Measurements from ENCODE around the gene PISD. TPM values are rescaled to one million over a fixed set of nuclear protein-coding genes. Genes with fewer than 3 reads are reported as not detected.
"Not testable (repeated sequence)": the region's sequence is repeated elsewhere in the genome, so short reads cannot be mapped to it uniquely, and the experiment has no call there.

PISD gene
- total and polyA plus RNA-seq, 2 donors (not counting 3 experiments of a cell fraction or from before 2014, with no cell fraction given): 53.4 to 58.0 TPM

- BruUV-seq (replicated peaks); H3K27ac ChIP-seq (ENCODE audit: insufficient read depth, low read depth, low read length); H3K4me1 ChIP-seq (ENCODE audit: control insufficient read depth, extremely low read depth, insufficient read depth, low read length); dilution Hi-C loops (cut with MboI; ENCODE audit: extremely low pct_ligation_motif_present, low sequenced_read_pairs); H3K27me3 ChIP-seq (ENCODE audit: control insufficient read depth in 2 of 2, insufficient read depth in 2 of 2, low read length in 2 of 2); H3K36me3 ChIP-seq (ENCODE audit: control insufficient read depth in 2 of 2, extremely low read depth in 1 of 2, insufficient read depth in 2 of 2, low read length in 2 of 2); H3K9ac ChIP-seq (replicated peaks; ENCODE audit: extremely low read depth, insufficient read depth, low read length); H2AFZ ChIP-seq (ENCODE audit: low read depth, low read length); DNase-seq (ENCODE audit: low read depth, low spot score); POLR2A ChIA-PET; H3K9me1 ChIP-seq (replicated peaks; ENCODE audit: control insufficient read depth, extremely low read depth, insufficient read depth, low read length); H3K9me3 ChIP-seq (replicated peaks; ENCODE audit: control insufficient read depth, insufficient read depth, low read length); H4K20me1 ChIP-seq (replicated peaks; ENCODE audit: control insufficient read depth, extremely low read depth, insufficient read depth, low read length); intact Hi-C loops (cut with micrococcal nuclease); H3K4me2 ChIP-seq (ENCODE audit: insufficient read depth, low read length); H3K4me3 ChIP-seq (replicated peaks in 1 of 3; ENCODE audit: insufficient read depth in 1 of 3, low read depth in 1 of 3, low read length in 3 of 3); CTCF ChIA-PET; H3K79me2 ChIP-seq (ENCODE audit: control insufficient read depth, insufficient read depth, low read length): not testable (repeated sequence)
- FAIRE-seq: peak; percentile 12
Observed at GRCh38 chr22:31590161-31590560, 71.9 kb downstream of the PISD start.

- H3K4me1 ChIP-seq (ENCODE audit: control insufficient read depth, extremely low read depth, insufficient read depth, low read length): peaks cover 15% of the 10 kb centered on the region
- no TSS peak for BruUV-seq (replicated peaks)
- no peak overlapping the region for H3K4me2 ChIP-seq (ENCODE audit: insufficient read depth, low read length)
- H3K79me2 ChIP-seq (ENCODE audit: control insufficient read depth, insufficient read depth, low read length): no peaks in the 10 kb centered on the region
- H2AFZ ChIP-seq (ENCODE audit: low read depth, low read length): no peak overlapping the region
- H3K36me3 ChIP-seq (ENCODE audit: control insufficient read depth in 2 of 2, extremely low read depth in 1 of 2, insufficient read depth in 2 of 2, low read length in 2 of 2): peaks cover 0 to 6% of the 10 kb centered on the region in 2 experiments
- intact Hi-C loops (cut with micrococcal nuclease) (no loop called here), dilution Hi-C loops (cut with MboI; ENCODE audit: extremely low pct_ligation_motif_present, low sequenced_read_pairs) (no loop called here)
- TF ChIP-seq JUN (IDR thresholded peaks at IDR 0.05; ENCODE audit: borderline replicate concordance, insufficient read depth, insufficient read length, low read depth) (no peak), CTCF (IDR thresholded peaks at IDR 0.05; ENCODE audit: extremely low read depth in 1 of 2, insufficient read depth in 1 of 2, low read depth in 1 of 2, low read length in 2 of 2) (no peak), EZH2 (IDR thresholded peaks at IDR 0.05; ENCODE audit: borderline replicate concordance, low read depth, low read length, severe bottlenecking) (no peak), POLR2AphosphoS5 (IDR thresholded peaks at IDR 0.05; ENCODE audit: insufficient read depth, low read depth, low read length) (no peak), FOS (IDR thresholded peaks at IDR 0.05; ENCODE audit: borderline replicate concordance, insufficient read depth, low read length) (no peak), POLR2A (IDR thresholded peaks at IDR 0.05; ENCODE audit: low read depth, low read length) (no peak), GATA2 (IDR thresholded peaks at IDR 0.05; ENCODE audit: insufficient read depth, insufficient read length, low read depth, low read length) (no peak)
- H3K27ac ChIP-seq (ENCODE audit: insufficient read depth, low read depth, low read length): no peak overlapping the region
- CTCF ChIA-PET: interaction anchor here (0.5 kb wide), 1 partner anchor 44 kb away, joined by 3 read pairs; no protein-coding TSS in a partner anchor
- POLR2A ChIA-PET: no interaction called here
- no peak for DNase-seq (ENCODE audit: low read depth, low spot score)
- FAIRE-seq: no peak
- H3K9me3 ChIP-seq (replicated peaks; ENCODE audit: control insufficient read depth, insufficient read depth, low read length): no peaks in the 10 kb centered on the region
- no peaks in the 10 kb centered on the region for H3K9me1 ChIP-seq (replicated peaks; ENCODE audit: control insufficient read depth, extremely low read depth, insufficient read depth, low read length)
- no peaks in the 10 kb centered on the region for H3K27me3 ChIP-seq (ENCODE audit: control insufficient read depth in 2 of 2, insufficient read depth in 2 of 2, low read length in 2 of 2)
- no peak overlapping the region for H3K4me3 ChIP-seq (replicated peaks in 1 of 3; ENCODE audit: insufficient read depth in 1 of 3, low read depth in 1 of 3, low read length in 3 of 3)
- no peaks in the 10 kb centered on the region for H4K20me1 ChIP-seq (replicated peaks; ENCODE audit: control insufficient read depth, extremely low read depth, insufficient read depth, low read length)
- no peak overlapping the region for H3K9ac ChIP-seq (replicated peaks; ENCODE audit: extremely low read depth, insufficient read depth, low read length)
Observed at GRCh38 chr22:31588970-31589675, 72.9 kb downstream of the PISD start.
